Smooth muscle cell (in vitro differentiated cells): Measurements from ENCODE around the gene KAZN. TPM values are rescaled to one million over a fixed set of nuclear protein-coding genes. Genes with fewer than 3 reads are reported as not detected.

Experiments
- DNase-seq: peaks from one replicate; lab custom pipeline; 2025; ENCODE audit not compliant: unreplicated experiment; lab: John Stamatoyannopoulos, UW
- H2AFZ ChIP-seq: fragments of 200-600 bp; sonication (generic); 2 replicates; pipeline ENCODE4 v1.6.0; 2016; ENCODE audit warnings: antibody characterized with exemption, low read depth, mild to moderate bottlenecking
- H3F3A ChIP-seq: fragments of 200-600 bp; sonication (generic); 2 replicates; pipeline ENCODE4 v1.6.0; 2017; ENCODE audit warnings: antibody characterized with exemption, low read depth
- H3K27ac ChIP-seq: fragments of 200-600 bp; sonication (generic); 2 replicates; pipeline ENCODE4 v1.5.1; 2016; ENCODE audit warnings: low read depth, mild to moderate bottlenecking
- H3K27me3 ChIP-seq: fragments of 200-600 bp; sonication (generic); 2 replicates; pipeline ENCODE4 v1.6.1; 2016; ENCODE audit warnings: low read depth, mild to moderate bottlenecking
- H3K36me3 ChIP-seq: fragments of 200-600 bp; sonication (generic); 2 replicates; pipeline ENCODE4 v1.5.1; 2016; ENCODE audit warnings: low read depth
- H3K4me1 ChIP-seq: fragments of 200-600 bp; sonication (generic); 2 replicates; pipeline ENCODE4 v1.5.1; 2016; ENCODE audit warnings: low read depth
- H3K4me2 ChIP-seq: fragments of 200-600 bp; sonication (generic); 2 replicates; pipeline ENCODE4 v1.6.0; 2016; ENCODE audit warnings: mild to moderate bottlenecking
- H3K4me3 ChIP-seq: fragments of 200-600 bp; sonication (generic); 2 replicates; pipeline ENCODE4 v1.5.1; 2016; ENCODE audit warnings: mild to moderate bottlenecking
- H3K79me2 ChIP-seq: fragments of 200-600 bp; sonication (generic); 2 replicates; pipeline ENCODE4 v1.6.0; 2016; ENCODE audit warnings: low read depth, mild to moderate bottlenecking
- H3K9ac ChIP-seq: fragments of 200-600 bp; sonication (generic); 2 replicates; pipeline ENCODE4 v1.6.0; 2016; ENCODE audit warnings: low read depth
- H3K9me3 ChIP-seq: fragments of 200-600 bp; sonication (generic); replicated peaks from 2 replicates; pipeline ENCODE4 v1.5.1; 2016; ENCODE audit warnings: low read depth
- H4K20me1 ChIP-seq: fragments of 200-600 bp; sonication (generic); 2 replicates; pipeline ENCODE4 v1.6.0; 2016; ENCODE audit warnings: low read depth
- WGBS: methylation state at CpG from one replicate; pipeline ENCODE4 v1.1.7; 2016; ENCODE audit warnings: low lambda C conversion rate; 5-methylcytosine and 5-hydroxymethylcytosine counted together
- polyA plus RNA-seq: library from polyadenylated mRNA; unstranded; fragments of >200 nt; fragmentation: Nextera tagmentation; extraction: Ambion mirVana; gene quantifications from 2 replicates; pipeline ENCODE4 v1.2.1, GENCODE V29; 2016
- total RNA-seq: library from RNA; depleted of rRNA; stranded (reverse); fragments of >200 nt; gene quantifications from 2 replicates; pipeline ENCODE4 v1.2.3, GENCODE V29; 2014
- TF ChIP-seq, protein P1 (sequence below): fragments of 200-600 bp; sonication (generic); IDR thresholded peaks from 2 replicates; pipeline ENCODE4 v1.5.1; 2017; ENCODE audit warnings: borderline replicate concordance, mild to moderate bottlenecking, antibody characterized with exemption; ENCODE audit not compliant: insufficient read depth, poor library complexity, severe bottlenecking

The KAZN gene
- total and polyA plus RNA-seq, 2 experiments from 2014 or later = 6.3 to 8.2 TPM

DNA sequence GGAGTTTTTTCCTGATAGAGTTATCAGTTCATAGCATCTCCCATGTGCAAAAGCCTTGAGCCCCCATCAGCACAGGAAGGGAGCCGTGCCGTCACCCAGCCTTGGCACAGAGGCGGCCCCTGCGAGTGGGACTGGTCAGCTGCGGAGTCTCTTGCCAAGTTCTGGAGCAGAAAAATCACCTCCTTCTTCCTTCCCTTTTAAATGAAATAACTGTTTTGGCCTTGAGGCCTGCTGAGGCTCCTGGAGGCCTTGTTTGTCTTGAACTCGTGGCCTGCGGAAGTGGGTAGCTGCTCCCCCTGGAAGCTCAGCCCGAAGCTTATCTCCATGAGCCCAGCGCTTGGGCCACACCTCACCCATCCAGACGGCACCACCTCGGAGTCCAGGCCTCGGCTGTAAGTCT lies 409.4 kb downstream of the KAZN start:
- H3K9ac ChIP-seq = no peak overlapping the region
- H2AFZ ChIP-seq = no peak overlapping the region
- H3F3A ChIP-seq = no peaks in the 10 kb centered on the region
- no peaks in the 10 kb centered on the region for H3K79me2 ChIP-seq
- WGBS = 90% methylated on average over 12 of the region's 12 CpGs
- no peaks in the 10 kb centered on the region for H3K9me3 ChIP-seq
- H3K4me2 ChIP-seq = no peak overlapping the region
- H3K27me3 ChIP-seq = no peaks in the 10 kb centered on the region
- TF ChIP-seq, protein P1, sequence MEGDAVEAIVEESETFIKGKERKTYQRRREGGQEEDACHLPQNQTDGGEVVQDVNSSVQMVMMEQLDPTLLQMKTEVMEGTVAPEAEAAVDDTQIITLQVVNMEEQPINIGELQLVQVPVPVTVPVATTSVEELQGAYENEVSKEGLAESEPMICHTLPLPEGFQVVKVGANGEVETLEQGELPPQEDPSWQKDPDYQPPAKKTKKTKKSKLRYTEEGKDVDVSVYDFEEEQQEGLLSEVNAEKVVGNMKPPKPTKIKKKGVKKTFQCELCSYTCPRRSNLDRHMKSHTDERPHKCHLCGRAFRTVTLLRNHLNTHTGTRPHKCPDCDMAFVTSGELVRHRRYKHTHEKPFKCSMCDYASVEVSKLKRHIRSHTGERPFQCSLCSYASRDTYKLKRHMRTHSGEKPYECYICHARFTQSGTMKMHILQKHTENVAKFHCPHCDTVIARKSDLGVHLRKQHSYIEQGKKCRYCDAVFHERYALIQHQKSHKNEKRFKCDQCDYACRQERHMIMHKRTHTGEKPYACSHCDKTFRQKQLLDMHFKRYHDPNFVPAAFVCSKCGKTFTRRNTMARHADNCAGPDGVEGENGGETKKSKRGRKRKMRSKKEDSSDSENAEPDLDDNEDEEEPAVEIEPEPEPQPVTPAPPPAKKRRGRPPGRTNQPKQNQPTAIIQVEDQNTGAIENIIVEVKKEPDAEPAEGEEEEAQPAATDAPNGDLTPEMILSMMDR = no peak
- no peak overlapping the region for H3K4me3 ChIP-seq
- H4K20me1 ChIP-seq = no peaks in the 10 kb centered on the region
- DNase-seq = no peak
- H3K27ac ChIP-seq = no peak overlapping the region
- H3K36me3 ChIP-seq = no peaks in the 10 kb centered on the region
- no peaks in the 10 kb centered on the region for H3K4me1 ChIP-seq

DNA sequence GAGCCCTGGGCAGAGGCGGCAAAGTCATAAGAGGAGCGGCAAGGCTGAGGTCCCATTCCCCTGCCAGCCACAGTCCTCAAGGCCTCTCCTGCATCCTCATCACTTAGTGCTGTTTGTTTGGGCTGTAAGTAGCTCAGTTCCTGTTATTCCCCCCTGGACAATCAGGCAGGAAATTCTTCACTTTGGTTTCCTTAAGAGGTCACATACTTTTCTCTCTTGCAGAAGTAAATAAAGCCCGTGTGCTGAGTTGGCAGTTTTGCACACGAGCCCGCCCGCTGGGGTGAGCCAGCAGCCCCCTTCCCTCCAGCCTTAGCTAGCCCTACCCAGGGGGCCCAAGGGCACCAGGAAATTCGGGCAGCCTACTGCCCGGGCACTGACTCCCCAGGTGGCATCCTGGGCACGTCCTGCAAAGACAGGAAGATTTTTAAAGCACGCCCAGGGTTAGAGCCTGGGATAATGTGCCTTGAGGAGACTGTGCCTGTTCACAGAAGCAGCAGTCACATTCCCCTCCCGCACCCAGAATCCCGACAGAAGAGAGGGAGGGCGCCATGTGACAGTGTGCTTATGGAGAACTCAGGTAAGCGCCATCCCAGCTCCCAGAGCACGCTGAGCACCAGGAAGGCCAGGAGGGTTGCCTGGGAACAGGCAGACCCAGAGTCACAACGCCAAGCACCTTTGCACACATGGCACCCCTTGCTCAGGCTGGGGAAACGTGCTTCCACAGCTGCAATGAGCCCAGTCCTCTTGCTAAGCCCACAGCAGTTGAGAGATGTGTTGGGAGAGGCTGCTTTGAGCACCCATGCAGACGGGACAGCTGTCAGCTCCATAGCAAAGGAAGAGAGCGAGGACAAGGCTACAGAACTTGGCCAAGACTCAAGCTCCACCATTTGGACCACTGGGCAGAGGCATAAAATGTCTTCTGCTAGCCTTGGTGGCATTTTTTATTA lies 410.6 kb downstream of the KAZN start:
- no peak for DNase-seq
- no peak overlapping the region for H2AFZ ChIP-seq

DNA sequence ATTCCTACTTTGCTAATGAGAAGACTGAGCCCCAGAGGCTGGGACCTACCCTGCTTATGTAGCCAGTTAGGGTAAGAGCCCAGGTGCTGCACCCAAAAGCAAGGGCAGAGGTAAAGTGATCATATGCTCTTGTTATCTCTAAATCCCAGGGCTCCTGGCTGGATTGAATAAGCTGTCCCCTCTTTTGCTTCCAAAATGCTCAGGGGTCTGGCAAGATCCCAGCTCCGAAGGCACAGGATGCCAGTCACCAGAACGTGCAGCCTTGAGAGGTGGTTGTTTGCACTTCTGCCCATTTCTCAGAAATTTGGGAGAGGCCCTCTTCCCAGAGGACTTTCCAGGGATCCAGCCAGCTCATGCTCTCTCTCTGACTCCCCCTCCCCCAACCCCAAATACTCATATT lies 412.7 kb downstream of the KAZN start:
- Histone ChIP-seq H3K27ac (no peak overlapping the region), H3K4me3 (no peak overlapping the region), H2AFZ (no peak overlapping the region), H3K9me3 (no peaks in the 10 kb centered on the region), H3K27me3 (no peaks in the 10 kb centered on the region), H3K4me2 (no peak overlapping the region), H3F3A (no peaks in the 10 kb centered on the region), H3K4me1 (no peaks in the 10 kb centered on the region), H3K79me2 (no peaks in the 10 kb centered on the region), H3K36me3 (no peaks in the 10 kb centered on the region), H4K20me1 (no peaks in the 10 kb centered on the region), H3K9ac (no peak overlapping the region)
- 95% methylated on average over 2 of the region's 2 CpGs for whole genome bisulfite sequencing
- DNase-seq = no peak
- TF ChIP-seq, protein P1 = no peak

More for the DNA sequence above, 410.6 kb downstream of the KAZN start:
- Histone ChIP-seq H3K4me2 (no peak overlapping the region), H3K36me3 (no peaks in the 10 kb centered on the region), H4K20me1 (no peaks in the 10 kb centered on the region), H3K4me3 (no peak overlapping the region), H3K27me3 (no peaks in the 10 kb centered on the region), H3F3A (no peaks in the 10 kb centered on the region), H3K27ac (no peak overlapping the region), H3K9me3 (no peaks in the 10 kb centered on the region), H3K4me1 (no peaks in the 10 kb centered on the region), H3K9ac (no peak overlapping the region), H3K79me2 (no peaks in the 10 kb centered on the region)
- TF ChIP-seq, protein P1 = no peak
- WGBS = 86% methylated on average over 19 of the region's 19 CpGs
